Loucy (cell line): ENCODE data around the gene FLT3LG.

Experiments used
- H2AFZ ChIP-seq: fragments of 200-600 bp; sonication (generic); 2 replicates; pipeline ENCODE4 v1.6.0; 2016; ENCODE audit warnings: antibody characterized with exemption, mild to moderate bottlenecking, low read length, moderate library complexity
- H3F3A ChIP-seq: fragments of 200-600 bp; 2 replicates; pipeline ENCODE4 v1.6.0; 2016; ENCODE audit warnings: antibody characterized with exemption, low read depth, mild to moderate bottlenecking
- H3K27me3 ChIP-seq: fragments of 200-600 bp; sonication (generic); 2 replicates; pipeline ENCODE4 v1.6.1; 2014; ENCODE audit warnings: low read length, mild to moderate bottlenecking; ENCODE audit not compliant: insufficient read depth, poor library complexity, severe bottlenecking
- H3K36me3 ChIP-seq: fragments of 200-600 bp; sonication (generic); 2 replicates; pipeline ENCODE4 v1.6.1; 2016; ENCODE audit warnings: low read length; ENCODE audit not compliant: insufficient read depth
- H3K4me1 ChIP-seq: fragments of 200-600 bp; sonication (generic); 2 replicates; pipeline ENCODE4 v1.5.1; 2014; ENCODE audit warnings: low read length, mild to moderate bottlenecking; ENCODE audit not compliant: insufficient read depth, poor library complexity, severe bottlenecking
- H3K4me2 ChIP-seq: fragments of 200-600 bp; sonication (generic); 2 replicates; pipeline ENCODE4 v1.6.0; 2014; ENCODE audit warnings: antibody characterized with exemption, low read length, low read depth, mild to moderate bottlenecking; ENCODE audit not compliant: poor library complexity, severe bottlenecking
- H3K4me3 ChIP-seq: fragments of 200-600 bp; sonication (generic); 2 replicates; pipeline ENCODE4 v1.5.1; 2014; ENCODE audit warnings: low read length, mild to moderate bottlenecking, mixed read lengths; ENCODE audit not compliant: poor library complexity, severe bottlenecking
- H3K79me2 ChIP-seq: fragments of 200-600 bp; sonication (generic); 2 replicates; pipeline ENCODE4 v1.6.1; 2014; ENCODE audit warnings: low read length; ENCODE audit not compliant: insufficient read depth
- H3K9ac ChIP-seq: fragments of 200-600 bp; sonication (generic); 2 replicates; pipeline ENCODE4 v1.6.0; 2014; ENCODE audit warnings: mild to moderate bottlenecking, low read depth, low read length, moderate library complexity; ENCODE audit not compliant: poor library complexity, severe bottlenecking
- H3K9me2 ChIP-seq: fragments of 200-600 bp; sonication (generic); replicated peaks from 2 replicates; pipeline ENCODE4 v1.6.1; 2016; ENCODE audit warnings: low read depth, low read length, mixed read lengths
- H3K9me3 ChIP-seq: fragments of 200-600 bp; sonication (generic); 2 replicates; pipeline ENCODE4 v1.6.1; 2014; ENCODE audit warnings: mild to moderate bottlenecking, antibody characterized with exemption, low read length, low read depth; ENCODE audit not compliant: insufficient read depth
- H4K20me1 ChIP-seq: fragments of 200-600 bp; sonication (generic); 2 replicates; pipeline ENCODE4 v1.6.0; 2014; ENCODE audit warnings: antibody characterized with exemption, low read length, mild to moderate bottlenecking; ENCODE audit not compliant: insufficient read depth, poor library complexity, severe bottlenecking
- EZH2phosphoT487 ChIP-seq: fragments of 200-600 bp; IDR thresholded peaks from 2 replicates; pipeline ENCODE4 v1.6.1; 2018; ENCODE audit warnings: antibody characterized with exemption, mild to moderate bottlenecking, moderate library complexity, borderline replicate concordance
- TF ChIP-seq, protein P1 (sequence below): fragments of 200-600 bp; sonication (generic); conservative IDR thresholded peaks from 2 replicates; pipeline ENCODE4 v1.5.1; 2014; ENCODE audit warnings: mild to moderate bottlenecking, antibody characterized with exemption, low read length

FLT3LG gene

DNA sequence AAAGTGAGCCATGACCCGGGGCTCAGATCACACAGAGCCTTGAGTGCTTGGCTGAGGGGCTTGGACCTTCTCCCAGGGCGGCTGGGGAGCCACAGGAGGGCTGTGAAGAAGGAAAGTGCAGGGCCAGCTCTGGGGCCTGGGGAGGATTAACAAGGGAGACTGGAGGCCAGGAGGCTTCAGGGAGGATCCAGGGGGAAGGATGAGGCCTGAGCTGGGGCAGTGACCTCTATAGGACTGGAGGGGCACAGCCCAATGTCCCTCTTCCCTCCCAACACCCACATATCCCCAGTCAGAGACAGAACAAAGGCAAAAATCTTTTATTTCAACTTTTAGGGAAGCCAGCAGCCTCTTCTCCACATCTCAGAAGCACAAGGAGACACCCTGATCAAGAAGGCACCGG, 28.0 kb upstream of the FLT3LG start:
- Histone ChIP-seq H3K79me2 (peaks cover 33% of the 10 kb centered on the region), H2AFZ (no peak overlapping the region), H3K36me3 (no peaks in the 10 kb centered on the region; the same call in 1 of the 2 replicates), H4K20me1 (peaks cover 22% of the 10 kb centered on the region), H3K9me3 (no peaks in the 10 kb centered on the region), H3K27me3 (no peaks in the 10 kb centered on the region), H3K9me2 (no peaks in the 10 kb centered on the region), H3K4me3 (no peak overlapping the region), H3K4me2 (no peak overlapping the region), H3F3A (peaks cover 8% of the 10 kb centered on the region; the same call in 1 of the 2 replicates), H3K9ac (no peak overlapping the region), H3K4me1 (peaks cover 20% of the 10 kb centered on the region)
- TF ChIP-seq, protein P1, sequence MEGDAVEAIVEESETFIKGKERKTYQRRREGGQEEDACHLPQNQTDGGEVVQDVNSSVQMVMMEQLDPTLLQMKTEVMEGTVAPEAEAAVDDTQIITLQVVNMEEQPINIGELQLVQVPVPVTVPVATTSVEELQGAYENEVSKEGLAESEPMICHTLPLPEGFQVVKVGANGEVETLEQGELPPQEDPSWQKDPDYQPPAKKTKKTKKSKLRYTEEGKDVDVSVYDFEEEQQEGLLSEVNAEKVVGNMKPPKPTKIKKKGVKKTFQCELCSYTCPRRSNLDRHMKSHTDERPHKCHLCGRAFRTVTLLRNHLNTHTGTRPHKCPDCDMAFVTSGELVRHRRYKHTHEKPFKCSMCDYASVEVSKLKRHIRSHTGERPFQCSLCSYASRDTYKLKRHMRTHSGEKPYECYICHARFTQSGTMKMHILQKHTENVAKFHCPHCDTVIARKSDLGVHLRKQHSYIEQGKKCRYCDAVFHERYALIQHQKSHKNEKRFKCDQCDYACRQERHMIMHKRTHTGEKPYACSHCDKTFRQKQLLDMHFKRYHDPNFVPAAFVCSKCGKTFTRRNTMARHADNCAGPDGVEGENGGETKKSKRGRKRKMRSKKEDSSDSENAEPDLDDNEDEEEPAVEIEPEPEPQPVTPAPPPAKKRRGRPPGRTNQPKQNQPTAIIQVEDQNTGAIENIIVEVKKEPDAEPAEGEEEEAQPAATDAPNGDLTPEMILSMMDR, result no peak
- TF ChIP-seq EZH2phosphoT487, result no peak

DNA sequence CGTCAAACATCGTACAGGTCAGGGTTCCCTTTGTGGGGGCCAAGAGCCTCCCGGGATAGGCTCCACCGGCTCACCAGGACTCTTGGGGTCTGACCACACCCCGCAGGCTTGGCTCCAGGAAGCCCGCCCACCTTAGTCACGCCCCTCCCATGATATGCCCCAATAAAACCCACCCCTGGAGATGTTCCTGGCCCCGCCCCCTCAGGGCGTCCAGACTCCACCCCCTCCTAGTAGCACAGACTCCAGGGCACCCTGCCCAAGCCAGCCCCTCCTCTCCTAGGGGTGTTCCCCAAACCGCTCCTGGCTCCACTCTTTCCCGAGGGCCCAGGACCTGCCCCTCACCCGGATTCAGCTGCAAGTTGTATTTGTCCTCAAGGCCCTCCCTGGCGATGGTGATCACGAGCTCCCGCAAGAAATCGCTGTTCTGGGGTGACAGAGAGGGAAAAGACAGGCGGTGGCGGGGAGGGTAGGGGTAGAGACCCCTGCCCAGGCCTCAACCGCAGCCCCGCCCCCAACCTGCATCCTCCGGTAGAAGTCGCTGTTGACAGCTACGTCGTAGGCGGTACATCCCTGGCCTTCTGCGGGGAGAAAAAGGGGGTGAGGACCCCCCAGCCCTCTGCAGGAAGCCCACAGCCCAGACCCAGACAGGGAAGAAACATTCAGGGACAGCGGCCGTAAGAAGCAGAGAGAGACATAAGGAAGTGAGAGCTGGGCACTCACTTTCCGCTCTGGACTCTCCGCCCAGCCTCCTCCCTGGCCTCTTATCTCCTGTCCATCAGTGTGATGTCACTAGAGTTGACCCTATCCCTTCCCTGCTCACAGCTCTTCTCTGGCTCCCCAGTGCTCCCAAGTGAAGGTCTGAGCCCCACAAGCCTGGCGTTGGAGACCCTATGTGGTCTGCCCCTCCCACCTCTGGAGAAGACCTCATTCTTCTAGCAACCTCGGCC, 26.3 kb upstream of the FLT3LG start:
- H3K4me2 ChIP-seq, result peak overlapping the region; percentile 8
- H2AFZ ChIP-seq, result no peak overlapping the region
- peaks cover 8% of the 10 kb centered on the region; the same call in 1 of the 2 replicates for H3F3A ChIP-seq
- no peaks in the 10 kb centered on the region for H3K9me2 ChIP-seq
- no peak overlapping the region for H3K4me3 ChIP-seq
- H4K20me1 ChIP-seq, result peaks cover 22% of the 10 kb centered on the region
- TF ChIP-seq, protein P1, result no peak
- TF ChIP-seq EZH2phosphoT487, result no peak
- H3K27me3 ChIP-seq, result no peaks in the 10 kb centered on the region
- no peaks in the 10 kb centered on the region; the same call in 1 of the 2 replicates for H3K36me3 ChIP-seq
- H3K9me3 ChIP-seq, result no peaks in the 10 kb centered on the region
- H3K9ac ChIP-seq, result no peak overlapping the region
- peaks cover 19% of the 10 kb centered on the region for H3K4me1 ChIP-seq
- peaks cover 40% of the 10 kb centered on the region for H3K79me2 ChIP-seq

DNA sequence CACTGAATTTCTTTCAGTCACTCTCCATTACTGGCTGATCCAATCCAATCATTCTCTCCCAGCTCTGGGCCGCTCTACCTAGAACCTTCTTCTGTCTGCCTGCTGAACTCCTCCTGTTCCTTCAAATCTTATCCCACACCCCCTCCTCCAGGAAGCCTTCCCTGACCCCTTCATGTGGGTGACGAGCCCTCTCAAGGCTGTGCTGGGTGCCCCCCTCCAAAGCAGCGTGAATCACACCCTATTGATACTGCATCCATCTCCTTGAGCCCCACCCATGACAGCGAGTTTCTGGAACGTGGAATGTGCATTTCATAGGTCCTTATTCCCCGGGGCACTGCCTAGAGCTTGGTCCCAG, 25.6 kb upstream of the FLT3LG start:
- Histone ChIP-seq H3K4me1 (peaks cover 19% of the 10 kb centered on the region), H3K27me3 (no peaks in the 10 kb centered on the region), H2AFZ (no peak overlapping the region), H3K79me2 (peaks cover 40% of the 10 kb centered on the region), H3K9ac (no peak overlapping the region), H3K9me2 (no peaks in the 10 kb centered on the region), H3K4me3 (no peak overlapping the region), H3F3A (peaks cover 8% of the 10 kb centered on the region; the same call in 1 of the 2 replicates), H4K20me1 (peaks cover 22% of the 10 kb centered on the region), H3K9me3 (no peaks in the 10 kb centered on the region), H3K4me2 (peak overlapping the region; percentile 8), H3K36me3 (no peaks in the 10 kb centered on the region; the same call in 1 of the 2 replicates)
- TF ChIP-seq EZH2phosphoT487, result no peak
- TF ChIP-seq, protein P1, result no peak
